ENCODE measurements around the gene CEMP1. TPM values are rescaled to one million over a fixed set of nuclear protein-coding genes. Genes with fewer than 3 reads are reported as not detected.

Gene CEMP1
- polyA plus RNA-seq, 1 of the 3 experiments (the other 2 are of a cell fraction), result not detected

DNA sequence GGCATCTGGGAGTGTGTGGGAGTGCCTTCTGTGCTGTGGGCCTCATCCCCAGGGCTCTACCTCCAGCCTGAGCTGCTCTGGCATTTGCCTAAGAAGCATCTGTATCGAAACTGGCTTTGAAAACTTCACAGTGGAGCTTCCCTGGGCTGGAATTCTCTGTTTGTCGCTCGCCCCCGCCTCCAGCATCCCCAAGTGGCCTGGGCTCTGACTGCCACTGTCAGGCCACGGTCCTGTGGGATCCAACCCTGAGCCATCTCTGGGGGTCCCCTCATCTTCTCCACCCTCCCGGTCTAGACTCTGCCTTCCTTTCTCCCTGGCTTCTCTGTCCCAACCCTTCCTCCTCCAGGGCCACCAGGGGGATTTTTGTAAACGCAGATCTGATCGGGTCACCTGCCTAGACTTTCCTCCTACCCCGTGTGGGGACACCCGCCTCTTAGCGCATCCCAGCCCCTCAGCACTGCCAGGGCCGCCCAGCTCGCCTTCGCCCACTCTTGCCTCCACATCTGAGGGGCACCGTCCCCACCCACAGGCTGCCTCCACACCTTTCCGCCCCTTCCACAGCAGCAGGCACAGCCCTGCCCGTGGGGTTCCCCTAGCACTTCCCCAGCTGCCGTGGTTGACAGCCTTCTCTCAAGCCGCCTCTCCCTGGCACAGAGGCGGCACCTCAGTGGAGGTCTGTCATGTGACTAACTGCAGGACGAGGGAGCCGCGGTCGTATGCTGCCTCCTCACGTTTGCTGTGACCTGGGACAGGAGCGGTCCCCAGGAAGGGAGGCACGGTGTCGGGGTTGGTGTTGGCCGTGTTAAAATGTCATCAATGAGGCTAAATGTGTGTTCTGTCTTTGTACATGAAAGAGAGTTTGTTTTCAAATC is 44.3 kb downstream of the CEMP1 start:
- no peaks in the 10 kb centered on the region for H3K27me3 ChIP-seq (ENCODE audit: insufficient read depth)
- no peak overlapping the region for H3K9ac ChIP-seq
- no peaks in the 10 kb centered on the region for H3K9me3 ChIP-seq
- TF ChIP-seq, protein P1, sequence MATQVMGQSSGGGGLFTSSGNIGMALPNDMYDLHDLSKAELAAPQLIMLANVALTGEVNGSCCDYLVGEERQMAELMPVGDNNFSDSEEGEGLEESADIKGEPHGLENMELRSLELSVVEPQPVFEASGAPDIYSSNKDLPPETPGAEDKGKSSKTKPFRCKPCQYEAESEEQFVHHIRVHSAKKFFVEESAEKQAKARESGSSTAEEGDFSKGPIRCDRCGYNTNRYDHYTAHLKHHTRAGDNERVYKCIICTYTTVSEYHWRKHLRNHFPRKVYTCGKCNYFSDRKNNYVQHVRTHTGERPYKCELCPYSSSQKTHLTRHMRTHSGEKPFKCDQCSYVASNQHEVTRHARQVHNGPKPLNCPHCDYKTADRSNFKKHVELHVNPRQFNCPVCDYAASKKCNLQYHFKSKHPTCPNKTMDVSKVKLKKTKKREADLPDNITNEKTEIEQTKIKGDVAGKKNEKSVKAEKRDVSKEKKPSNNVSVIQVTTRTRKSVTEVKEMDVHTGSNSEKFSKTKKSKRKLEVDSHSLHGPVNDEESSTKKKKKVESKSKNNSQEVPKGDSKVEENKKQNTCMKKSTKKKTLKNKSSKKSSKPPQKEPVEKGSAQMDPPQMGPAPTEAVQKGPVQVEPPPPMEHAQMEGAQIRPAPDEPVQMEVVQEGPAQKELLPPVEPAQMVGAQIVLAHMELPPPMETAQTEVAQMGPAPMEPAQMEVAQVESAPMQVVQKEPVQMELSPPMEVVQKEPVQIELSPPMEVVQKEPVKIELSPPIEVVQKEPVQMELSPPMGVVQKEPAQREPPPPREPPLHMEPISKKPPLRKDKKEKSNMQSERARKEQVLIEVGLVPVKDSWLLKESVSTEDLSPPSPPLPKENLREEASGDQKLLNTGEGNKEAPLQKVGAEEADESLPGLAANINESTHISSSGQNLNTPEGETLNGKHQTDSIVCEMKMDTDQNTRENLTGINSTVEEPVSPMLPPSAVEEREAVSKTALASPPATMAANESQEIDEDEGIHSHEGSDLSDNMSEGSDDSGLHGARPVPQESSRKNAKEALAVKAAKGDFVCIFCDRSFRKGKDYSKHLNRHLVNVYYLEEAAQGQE (IDR thresholded peaks at IDR 0.05; ENCODE audit: low read depth, low read length), result no peak
- TF ChIP-seq, protein P2, sequence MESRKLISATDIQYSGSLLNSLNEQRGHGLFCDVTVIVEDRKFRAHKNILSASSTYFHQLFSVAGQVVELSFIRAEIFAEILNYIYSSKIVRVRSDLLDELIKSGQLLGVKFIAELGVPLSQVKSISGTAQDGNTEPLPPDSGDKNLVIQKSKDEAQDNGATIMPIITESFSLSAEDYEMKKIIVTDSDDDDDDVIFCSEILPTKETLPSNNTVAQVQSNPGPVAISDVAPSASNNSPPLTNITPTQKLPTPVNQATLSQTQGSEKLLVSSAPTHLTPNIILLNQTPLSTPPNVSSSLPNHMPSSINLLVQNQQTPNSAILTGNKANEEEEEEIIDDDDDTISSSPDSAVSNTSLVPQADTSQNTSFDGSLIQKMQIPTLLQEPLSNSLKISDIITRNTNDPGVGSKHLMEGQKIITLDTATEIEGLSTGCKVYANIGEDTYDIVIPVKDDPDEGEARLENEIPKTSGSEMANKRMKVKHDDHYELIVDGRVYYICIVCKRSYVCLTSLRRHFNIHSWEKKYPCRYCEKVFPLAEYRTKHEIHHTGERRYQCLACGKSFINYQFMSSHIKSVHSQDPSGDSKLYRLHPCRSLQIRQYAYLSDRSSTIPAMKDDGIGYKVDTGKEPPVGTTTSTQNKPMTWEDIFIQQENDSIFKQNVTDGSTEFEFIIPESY (IDR thresholded peaks at IDR 0.05; ENCODE audit: borderline replicate concordance, low read depth), result no peak
- no peak for TF ChIP-seq YY1 (IDR thresholded peaks at IDR 0.05; ENCODE audit: low read depth)
- TF ChIP-seq, protein P3, sequence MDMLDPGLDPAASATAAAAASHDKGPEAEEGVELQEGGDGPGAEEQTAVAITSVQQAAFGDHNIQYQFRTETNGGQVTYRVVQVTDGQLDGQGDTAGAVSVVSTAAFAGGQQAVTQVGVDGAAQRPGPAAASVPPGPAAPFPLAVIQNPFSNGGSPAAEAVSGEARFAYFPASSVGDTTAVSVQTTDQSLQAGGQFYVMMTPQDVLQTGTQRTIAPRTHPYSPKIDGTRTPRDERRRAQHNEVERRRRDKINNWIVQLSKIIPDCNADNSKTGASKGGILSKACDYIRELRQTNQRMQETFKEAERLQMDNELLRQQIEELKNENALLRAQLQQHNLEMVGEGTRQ (IDR thresholded peaks at IDR 0.05; ENCODE audit: borderline replicate concordance, low read depth, low read length), result no peak
- no peak for TF ChIP-seq GABPA (IDR thresholded peaks at IDR 0.05; ENCODE audit: low read depth)
- H3K36me3 ChIP-seq (replicated peaks in 1 of 2; ENCODE audit: control insufficient read depth in 1 of 2, insufficient read depth in 2 of 2, low read length in 1 of 2), result no peaks in the 10 kb centered on the region
- no peak overlapping the region for H2AFZ ChIP-seq (ENCODE audit: low read depth)
- H3K79me2 ChIP-seq (ENCODE audit: insufficient read depth), result no peaks in the 10 kb centered on the region
- H3K4me2 ChIP-seq, result no peak overlapping the region
- H3K9me2 ChIP-seq, result no peaks in the 10 kb centered on the region
- peaks cover 3 to 41% of the 10 kb centered on the region in 2 experiments; a peak in 3 of 4 replicates for H3K4me1 ChIP-seq (ENCODE audit: control insufficient read depth in 1 of 2, insufficient read depth in 2 of 2, low read depth in 1 of 2, low read length in 1 of 2)
- WGBS (ENCODE audit: low lambda C conversion rate), result 89% methylated on average over 28 of the region's 29 CpGs
- H4K20me1 ChIP-seq (ENCODE audit: insufficient read depth), result no peaks in the 10 kb centered on the region
- H3F3A ChIP-seq (replicated peaks; ENCODE audit: insufficient read depth), result no peaks in the 10 kb centered on the region
- no peak overlapping the region for H3K27ac ChIP-seq (ENCODE audit: low read depth in 2 of 2, low read length in 1 of 2)
- POLR2A ChIA-PET, result interaction anchor here (1.2 kb wide), 1 partner anchor 16 kb away, joined by 3 read pairs; no protein-coding TSS in a partner anchor
- H3K4me3 ChIP-seq (ENCODE audit: low read depth in 2 of 2, low read length in 1 of 2), result no peak overlapping the region
- CTCF ChIA-PET, result interaction anchor here (1.2 to 12.7 kb wide), 4 partner anchors 12 to 23 kb away, joined by 3 to 95 read pairs (median 6); partner anchors contain the start of gene TBC1D24
- DNase-seq, result no peak

All from SK-N-SH (cell line).